Upper lobe of left lung (tissue), 6 donors: ENCODE measurements around the gene LEP. TPM values are rescaled to one million over a fixed set of nuclear protein-coding genes. Genes with fewer than 3 reads are reported as not detected.

Experiments used
- ATAC-seq, 2 donors: fragments of 200-7000 bp; cut with Tn5 transposase; one replicate each; pipeline ENCODE4 v1.9.1; 2022; ENCODE audit warnings: mild to moderate bottlenecking in 2 of 2, moderate library complexity in 2 of 2; ENCODE audit not compliant: low FRiP score in 2 of 2
- DNase-seq, 2 donors: peaks; one replicate each; pipeline ENCODE4 v3.0.0-alpha.2; 2019 to 2020
- H3K27ac ChIP-seq, 4 donors: fragments of 200-600 bp; sonication (generic); one replicate each; pipeline ENCODE4 v1.5.1; 2016 to 2019
- H3K27me3 ChIP-seq, 4 donors: fragments of 200-600 bp; sonication (generic); one replicate each; pipeline ENCODE4 v1.5.1; 2017 to 2019
- H3K36me3 ChIP-seq, 4 donors: fragments of 200-600 bp; sonication (generic); one replicate each; pipeline ENCODE4 v1.5.1; 2016 to 2019
- H3K4me1 ChIP-seq, 4 donors: fragments of 200-600 bp; sonication (generic); one replicate each; pipeline ENCODE4 v1.5.1; 2018 to 2019
- H3K4me3 ChIP-seq, 4 donors: fragments of 200-600 bp; sonication (generic); one replicate each; pipeline ENCODE4 v1.5.1; 2017 to 2019; ENCODE audit warnings: mild to moderate bottlenecking in 2 of 4, moderate library complexity in 1 of 4
- H3K9me3 ChIP-seq, 4 donors: fragments of 200-600 bp; sonication (generic); one replicate each; pipeline ENCODE4 v1.5.1; 2018 to 2019
- EP300 ChIP-seq, 4 donors: sonication (generic); formaldehyde crosslinking; IDR thresholded peaks; one replicate each; pipeline ENCODE4 v1.5.1; 2017; ENCODE audit warnings: antibody characterized with exemption in 4 of 4, control low read depth in 2 of 4
- POLR2A ChIP-seq, 4 donors: fragments of 450-650 bp; IDR thresholded peaks; one replicate each; pipeline ENCODE4 v1.5.1; 2016 to 2017; ENCODE audit warnings: antibody characterized with exemption in 4 of 4, mild to moderate bottlenecking in 2 of 4
- POLR2AphosphoS5 ChIP-seq, 2 donors: sonication (generic); formaldehyde crosslinking; IDR thresholded peaks; one replicate each; pipeline ENCODE4 v1.5.1; 2017; ENCODE audit warnings: antibody characterized with exemption in 2 of 2
- WGBS, 2 donors: methylation state at CpG; one replicate each; pipeline ENCODE4 v1.1.5; 2017 to 2018; 5-methylcytosine and 5-hydroxymethylcytosine counted together
- total RNA-seq, 6 donors: library from RNA; depleted of rRNA in 4 of 6; stranded (reverse); fragments of >200 nt in 4 of 6; gene quantifications; one replicate each; pipeline versions ENCODE4 v1.1.0 to v1.2.1, GENCODE V29; 2016 to 2021
- TF ChIP-seq, protein P1 (sequence below), 6 experiments: fragments of 450-650 bp in 4 of 6; fragments of 200-600 bp in 2 of 6; sonication (generic) in 2 of 6; IDR thresholded peaks; one replicate each; pipeline ENCODE4 v1.5.1; 2016 to 2019; ENCODE audit warnings: antibody characterized with exemption in 6 of 6
- donor health status: DM: no; HTN: no; CAD: no; lungs with moderate emphysema.
- donor health status: DM: no; HTN: yes; CAD: no; lungs with severe emphysema.

LEP gene
- total RNA-seq, 6 donors from 2014 or later = not detected

DNA sequence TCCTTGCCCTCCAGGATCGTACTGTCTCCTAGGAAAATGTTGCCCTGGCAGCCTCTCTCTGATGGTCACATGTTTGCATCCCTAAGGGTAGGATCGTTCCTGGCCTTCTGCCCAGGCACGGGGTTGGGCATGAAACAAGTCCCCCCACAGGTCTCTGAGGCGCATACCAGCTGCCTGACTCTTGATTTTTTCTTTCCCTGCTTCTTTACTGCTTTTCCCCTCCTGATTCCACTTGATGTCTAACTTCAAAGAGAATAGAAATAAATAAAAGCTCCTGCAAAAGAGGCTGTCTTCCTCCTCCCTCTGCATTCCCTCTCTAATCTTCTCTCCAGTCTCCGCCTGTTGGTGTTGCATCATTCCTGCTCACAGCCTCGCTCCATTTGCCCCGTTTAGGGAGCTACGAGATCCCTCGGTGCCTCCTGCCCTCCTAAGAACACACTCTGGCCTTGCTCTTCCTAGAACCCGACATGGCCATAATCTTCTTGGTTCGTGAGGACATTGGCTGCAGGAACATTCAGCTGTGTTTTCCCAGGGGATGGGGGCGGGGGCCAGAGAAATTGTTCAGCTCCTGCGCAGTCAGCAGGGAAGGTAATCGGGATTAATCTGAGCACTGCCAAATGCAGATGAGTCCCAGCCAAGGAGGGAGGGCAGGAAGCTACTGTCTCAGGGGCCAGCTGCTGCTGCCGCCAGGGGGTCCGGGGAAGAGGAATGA is 26.0 kb downstream of the LEP start:
- no peak overlapping the region for H3K4me3 ChIP-seq
- H3K4me1 ChIP-seq = peaks cover 7 to 19% (median 14%) of the 10 kb centered on the region in 4 donors
- DNase-seq (no peak), ATAC-seq (peak in 1 of 2 donors; percentile 59)
- 39 to 41% methylated on average over 16 of the region's 16 CpGs for WGBS, 2 donors
- no peaks in the 10 kb centered on the region for H3K36me3 ChIP-seq
- H3K9me3 ChIP-seq = no peaks in the 10 kb centered on the region
- TF ChIP-seq EP300 (IDR thresholded peaks at IDR 0.05) (no peak), POLR2A (IDR thresholded peaks at IDR 0.05) (no peak), POLR2AphosphoS5 (IDR thresholded peaks at IDR 0.05) (no peak)
- TF ChIP-seq, protein P1, sequence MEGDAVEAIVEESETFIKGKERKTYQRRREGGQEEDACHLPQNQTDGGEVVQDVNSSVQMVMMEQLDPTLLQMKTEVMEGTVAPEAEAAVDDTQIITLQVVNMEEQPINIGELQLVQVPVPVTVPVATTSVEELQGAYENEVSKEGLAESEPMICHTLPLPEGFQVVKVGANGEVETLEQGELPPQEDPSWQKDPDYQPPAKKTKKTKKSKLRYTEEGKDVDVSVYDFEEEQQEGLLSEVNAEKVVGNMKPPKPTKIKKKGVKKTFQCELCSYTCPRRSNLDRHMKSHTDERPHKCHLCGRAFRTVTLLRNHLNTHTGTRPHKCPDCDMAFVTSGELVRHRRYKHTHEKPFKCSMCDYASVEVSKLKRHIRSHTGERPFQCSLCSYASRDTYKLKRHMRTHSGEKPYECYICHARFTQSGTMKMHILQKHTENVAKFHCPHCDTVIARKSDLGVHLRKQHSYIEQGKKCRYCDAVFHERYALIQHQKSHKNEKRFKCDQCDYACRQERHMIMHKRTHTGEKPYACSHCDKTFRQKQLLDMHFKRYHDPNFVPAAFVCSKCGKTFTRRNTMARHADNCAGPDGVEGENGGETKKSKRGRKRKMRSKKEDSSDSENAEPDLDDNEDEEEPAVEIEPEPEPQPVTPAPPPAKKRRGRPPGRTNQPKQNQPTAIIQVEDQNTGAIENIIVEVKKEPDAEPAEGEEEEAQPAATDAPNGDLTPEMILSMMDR (IDR thresholded peaks at IDR 0.05) = no peak
- no peak overlapping the region for H3K27ac ChIP-seq
- H3K27me3 ChIP-seq = peaks cover 0 to 15% (median 5%) of the 10 kb centered on the region in 4 donors

DNA sequence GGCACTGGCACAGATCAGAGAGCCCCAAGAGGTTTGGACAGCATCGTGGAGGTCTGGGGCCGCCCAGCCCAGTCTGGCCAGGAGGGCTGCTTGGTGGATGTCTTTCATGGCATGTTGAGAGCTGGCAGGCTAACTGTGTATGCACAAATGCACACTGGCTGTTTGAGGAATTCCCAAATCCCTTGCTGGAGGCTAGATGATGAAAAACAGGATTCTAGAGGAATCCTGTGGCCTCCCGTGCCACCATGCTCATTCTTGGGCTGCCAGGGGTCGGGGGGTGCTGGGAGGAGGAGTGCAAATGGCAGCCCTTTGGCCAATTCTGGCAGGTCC is 26.5 kb downstream of the LEP start:
- no peak overlapping the region for H3K4me3 ChIP-seq
- H3K27me3 ChIP-seq = peaks cover 0 to 19% (median 6%) of the 10 kb centered on the region in 4 donors
- ATAC-seq (no peak), DNase-seq (peak in 1 of 2 donors; percentile 55)
- no peaks in the 10 kb centered on the region for H3K36me3 ChIP-seq
- TF ChIP-seq POLR2A (IDR thresholded peaks at IDR 0.05) = no peak
- TF ChIP-seq EP300 (IDR thresholded peaks at IDR 0.05) = no peak
- TF ChIP-seq, protein P1 (IDR thresholded peaks at IDR 0.05) = no peak
- TF ChIP-seq POLR2AphosphoS5 (IDR thresholded peaks at IDR 0.05) = no peak
- peaks cover 7 to 20% (median 16%) of the 10 kb centered on the region in 4 donors for H3K4me1 ChIP-seq
- H3K27ac ChIP-seq = no peak overlapping the region
- no peaks in the 10 kb centered on the region for H3K9me3 ChIP-seq
- 61% methylated on average over 4 of the region's 4 CpGs for WGBS, 2 donors

DNA sequence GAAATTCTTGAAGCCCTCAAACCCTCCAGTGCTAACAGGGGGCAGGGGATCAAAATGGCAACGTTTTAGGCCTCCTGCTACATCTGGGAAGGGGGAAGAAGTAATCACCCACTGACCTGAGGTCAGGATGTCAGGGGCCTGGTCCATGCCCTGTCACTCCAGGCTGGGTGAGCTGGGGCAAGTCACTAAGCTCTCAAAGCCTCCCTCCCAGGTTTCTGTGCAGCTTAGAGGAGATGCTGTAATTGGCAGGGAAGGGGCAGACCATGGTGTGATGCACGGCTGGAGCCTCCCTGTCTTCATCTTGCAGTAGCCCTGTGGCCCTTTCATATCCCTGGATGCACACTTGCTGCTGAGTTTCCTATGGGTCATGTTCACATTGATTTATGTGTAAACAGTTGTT is 27.2 kb downstream of the LEP start:
- DNase-seq (no peak), ATAC-seq (no peak)
- no peaks in the 10 kb centered on the region for H3K9me3 ChIP-seq
- H3K27me3 ChIP-seq = peaks cover 0 to 19% (median 6%) of the 10 kb centered on the region in 4 donors
- no peak overlapping the region for H3K4me3 ChIP-seq
- TF ChIP-seq POLR2A (IDR thresholded peaks at IDR 0.05) (no peak), POLR2AphosphoS5 (IDR thresholded peaks at IDR 0.05) (no peak), EP300 (IDR thresholded peaks at IDR 0.05) (no peak)
- TF ChIP-seq, protein P1 (IDR thresholded peaks at IDR 0.05) = no peak
- peaks cover 7 to 20% (median 16%) of the 10 kb centered on the region in 4 donors for H3K4me1 ChIP-seq
- WGBS, 2 donors = 45% methylated on average over 2 of the region's 2 CpGs; no CpG with 5 or more reads in 1 of the 2 donors
- no peak overlapping the region for H3K27ac ChIP-seq
- H3K36me3 ChIP-seq = no peaks in the 10 kb centered on the region

DNA sequence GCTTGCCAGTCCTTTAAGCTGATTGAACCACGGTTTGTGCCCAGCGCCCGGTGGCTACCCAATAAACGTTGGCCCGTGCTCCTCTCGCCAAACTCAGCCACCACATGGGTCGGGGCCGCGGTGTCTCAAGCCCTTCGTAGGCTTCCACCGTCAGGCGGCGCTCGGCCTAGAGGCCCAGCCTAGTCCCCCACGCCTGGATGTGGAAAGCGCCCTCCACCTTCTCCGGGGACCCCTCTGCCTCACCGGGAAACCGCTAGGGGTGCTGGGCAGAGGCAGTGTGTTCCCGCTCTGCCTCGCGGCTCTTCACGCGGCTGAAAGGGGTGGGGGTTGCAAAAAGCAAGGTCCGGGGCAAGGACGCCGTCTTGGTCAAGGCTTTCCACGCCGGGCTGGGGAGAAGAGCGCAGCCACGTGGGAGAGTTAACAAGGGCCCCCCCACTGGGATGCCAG is 29.8 kb downstream of the LEP start:
- Histone ChIP-seq H3K36me3 (no peaks in the 10 kb centered on the region), H3K9me3 (no peaks in the 10 kb centered on the region), H3K4me1 (peaks cover 7 to 20% (median 16%) of the 10 kb centered on the region in 4 donors), H3K27ac (no peak overlapping the region), H3K4me3 (peak overlapping the region in 1 of 4 donors; percentile 41), H3K27me3 (peaks cover 0 to 19% (median 6%) of the 10 kb centered on the region in 4 donors)
- DNase-seq (peak in 1 of 2 donors; percentile 60), ATAC-seq (peak in 1 of 2 donors; percentile 19)
- TF ChIP-seq POLR2A (IDR thresholded peaks at IDR 0.05) (no peak), EP300 (IDR thresholded peaks at IDR 0.05) (no peak), POLR2AphosphoS5 (IDR thresholded peaks at IDR 0.05) (no peak)
- TF ChIP-seq, protein P1 (IDR thresholded peaks at IDR 0.05) = no peak
- 29 to 33% methylated on average over 13 to 31 of the region's 31 CpGs for WGBS, 2 donors
